Osteoblast (primary cell): ENCODE data around the gene ANKRD53. TPM values are rescaled to one million over a fixed set of nuclear protein-coding genes. Genes with fewer than 3 reads are reported as not detected.
"Not testable (repeated sequence)": the region's sequence is repeated elsewhere in the genome, so short reads cannot be mapped to it uniquely, and the experiment has no call there.

Experiments
- DNase-seq: peaks from one replicate; pipeline ENCODE4 v3.0.0; 2011; ENCODE audit warnings: low spot score, mixed read lengths; ENCODE audit not compliant: insufficient read length; ENCODE audit errors: missing footprints
- H2AFZ ChIP-seq: 2 replicates; pipeline ENCODE4 v1.6.0; 2011; ENCODE audit warnings: mild to moderate bottlenecking, low read length
- H3K27ac ChIP-seq: 2 replicates; pipeline ENCODE4 v1.5.1; 2011; ENCODE audit warnings: mild to moderate bottlenecking, low read depth, low read length, moderate library complexity
- H3K27me3 ChIP-seq: 2 replicates; pipeline ENCODE4 v1.6.0; 2012; ENCODE audit warnings: mild to moderate bottlenecking, control low read depth, inconsistent platforms, low read length, moderate library complexity; ENCODE audit not compliant: insufficient read depth
- H3K36me3 ChIP-seq: 2 replicates; pipeline ENCODE4 v1.5.1; 2011; ENCODE audit warnings: mild to moderate bottlenecking, low read length, control low read depth, moderate library complexity; ENCODE audit not compliant: insufficient read depth
- H3K4me1 ChIP-seq: 2 replicates; pipeline ENCODE4 v1.5.1; 2011; ENCODE audit warnings: mild to moderate bottlenecking, low read length, control low read depth, moderate library complexity; ENCODE audit not compliant: insufficient read depth
- H3K4me2 ChIP-seq: 2 replicates; pipeline ENCODE4 v1.6.0; 2011; ENCODE audit warnings: mild to moderate bottlenecking, low read length; ENCODE audit not compliant: insufficient read depth
- H3K4me3 ChIP-seq: fragments of 200-600 bp; sonication (generic); 3 replicates; pipeline ENCODE4 v1.5.1; 2012; ENCODE audit warnings: mild to moderate bottlenecking, low read length, inconsistent platforms; ENCODE audit not compliant: insufficient read depth
- H3K79me2 ChIP-seq: 2 replicates; pipeline ENCODE4 v1.6.0; 2012; ENCODE audit warnings: mild to moderate bottlenecking, low read length, control low read depth, inconsistent platforms; ENCODE audit not compliant: insufficient read depth
- H3K9me3 ChIP-seq: 2 replicates; pipeline ENCODE4 v1.5.1; 2011; ENCODE audit warnings: low read depth, low read length, control low read depth
- H4K20me1 ChIP-seq: 2 replicates; pipeline ENCODE4 v1.6.0; 2012; ENCODE audit warnings: mild to moderate bottlenecking, low read length, control low read depth; ENCODE audit not compliant: insufficient read depth
- small RNA-seq: library from RNA; depleted of rRNA; stranded (forward); fragments of <200 nt; gene quantifications from one replicate; pipeline ENCODE3, GENCODE V24; 2012
- total RNA-seq: library from RNA; depleted of rRNA; stranded (reverse); fragments of >200 nt; gene quantifications from 2 replicates; pipeline ENCODE4 v1.2.3, GENCODE V29; 2012

The ANKRD53 gene
- total RNA-seq, 1 donor = 1.1 TPM

DNA sequence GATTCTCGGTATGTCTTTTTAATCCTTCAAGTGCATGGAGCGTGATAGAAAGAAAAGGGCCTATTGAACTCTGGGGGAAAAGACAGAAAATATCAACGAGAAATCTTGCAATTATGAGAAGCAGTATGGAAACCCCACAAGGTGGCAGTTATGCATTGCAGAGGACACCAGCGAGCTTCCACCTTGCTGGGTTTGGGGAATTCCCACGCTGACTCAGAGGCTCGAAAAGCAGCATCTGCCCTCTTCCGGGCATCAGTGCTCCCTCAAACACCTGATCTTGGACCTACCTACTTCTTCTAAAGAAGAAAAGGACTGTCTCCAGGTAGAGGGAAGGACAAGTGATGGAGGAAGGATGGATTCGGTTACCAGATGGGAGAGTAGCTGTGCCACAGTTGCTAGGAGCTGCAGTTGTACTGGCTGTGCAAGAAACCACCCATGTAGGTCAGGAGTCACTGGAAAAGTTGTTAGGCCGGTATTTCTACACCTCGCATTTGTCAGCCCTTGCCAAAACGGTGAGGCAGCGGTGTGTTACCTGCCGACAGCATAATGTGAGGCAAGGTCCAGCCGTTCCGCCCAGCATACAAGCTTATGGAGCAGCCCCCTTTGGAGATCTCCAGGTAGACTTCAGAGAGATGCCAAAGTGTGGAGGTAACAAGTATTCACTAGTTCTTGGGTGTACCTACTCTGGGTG, 45.3 kb downstream of the ANKRD53 start:
- not testable (repeated sequence) for H3K9me3 ChIP-seq, H3K36me3 ChIP-seq, H3K27ac ChIP-seq, H3K27me3 ChIP-seq, H3K4me1 ChIP-seq, H3K79me2 ChIP-seq, H2AFZ ChIP-seq, H3K4me3 ChIP-seq, DNase-seq, H3K4me2 ChIP-seq, H4K20me1 ChIP-seq

Small RNAs within 50 kb of the gene (small RNA-seq; reads per million reads assigned to genes)
- not detected for gene RN7SL160P

Other genes with a start within 250 kb of the ANKRD53 start
- gene ADD2, start 210.4 kb upstream of the ANKRD53 start, total RNA-seq = not detected in 2 replicates
- not detected in 2 replicates for gene FIGLA, start 188.0 kb upstream of the ANKRD53 start, total RNA-seq
- not detected in 2 replicates for gene CLEC4F, start 158.0 kb upstream of the ANKRD53 start, total RNA-seq
- not detected in 2 replicates for gene CD207, start 142.8 kb upstream of the ANKRD53 start, total RNA-seq
- gene VAX2, start 78.1 kb upstream of the ANKRD53 start, total RNA-seq = 4.1 and 4.3 TPM in 2 replicates
- gene ATP6V1B1, start 42.7 kb upstream of the ANKRD53 start, total RNA-seq = 0.88 and 2.5 TPM in 2 replicates
- 30.0 and 36.8 TPM in 2 replicates for gene TEX261, start 16.2 kb downstream of the ANKRD53 start, total RNA-seq
- gene NAGK, start 90.0 kb downstream of the ANKRD53 start, total RNA-seq = 56.9 and 57.2 TPM in 2 replicates
- 21.4 and 24.2 TPM in 2 replicates for gene MCEE, start 151.6 kb downstream of the ANKRD53 start, total RNA-seq
- 15.0 and 17.0 TPM in 2 replicates for gene MPHOSPH10, start 152.0 kb downstream of the ANKRD53 start, total RNA-seq
- 0.36 and 0.59 TPM in 2 replicates for gene PAIP2B, start 248.5 kb downstream of the ANKRD53 start, total RNA-seq